PC-9 (cell line): ENCODE results near the gene NDUFS2. TPM values are rescaled to one million over a fixed set of nuclear protein-coding genes. Genes with fewer than 3 reads are reported as not detected.

Experiments
- BruUV-seq: library from RNA; stranded (reverse); fragments of 400-500 nt; replicated peaks from 2 replicates; lab custom pipeline; 2021; lab: Mats Ljungman, UMichigan
- CTCF ChIA-PET: fragments of 300-600 bp; sonication (Branson Sonifier 250); formaldehyde crosslinking; loops from one replicate; lab custom pipeline; 2022; ENCODE audit warnings: antibody characterized with exemption; lab: Charles Lee
- POLR2A ChIA-PET: fragments of 300-600 bp; sonication (Branson Sonifier 250); formaldehyde crosslinking; loops from one replicate; lab custom pipeline; 2022; ENCODE audit warnings: antibody characterized with exemption; ENCODE audit not compliant: unreplicated experiment; lab: Charles Lee
- DNase-seq, 2 experiments: peaks; one replicate each; pipeline versions ENCODE4 v3.0.0 to v3.0.0-alpha.2; 2015 to 2022; ENCODE audit warnings: mixed read lengths in 1 of 2
- H2AFZ ChIP-seq: fragments of 200-600 bp; sonication (generic); 2 replicates; pipeline ENCODE4 v1.8.1; 2017; ENCODE audit warnings: antibody characterized with exemption
- H3F3A ChIP-seq: fragments of 200-600 bp; sonication (generic); 2 replicates; pipeline ENCODE4 v1.8.1; 2017; ENCODE audit warnings: antibody characterized with exemption, mild to moderate bottlenecking, low read depth; ENCODE audit not compliant: insufficient read depth
- H3K27ac ChIP-seq: fragments of 200-600 bp; sonication (generic); 2 replicates; pipeline ENCODE4 v1.6.1; 2016; ENCODE audit warnings: mixed run types
- H3K27me3 ChIP-seq: fragments of 200-600 bp; sonication (generic); 2 replicates; pipeline ENCODE4 v1.6.1; 2016; ENCODE audit warnings: low read depth, mixed run types; ENCODE audit not compliant: insufficient read depth
- H3K36me3 ChIP-seq: fragments of 200-600 bp; sonication (generic); 2 replicates; pipeline ENCODE4 v1.6.1; 2016; ENCODE audit warnings: low read depth, mixed run types
- H3K4me1 ChIP-seq: fragments of 200-600 bp; sonication (generic); replicated peaks from 2 replicates; pipeline ENCODE4 v1.6.1; 2016; ENCODE audit warnings: mixed run types; ENCODE audit not compliant: insufficient read depth
- H3K4me2 ChIP-seq: fragments of 200-600 bp; sonication (generic); 2 replicates; pipeline ENCODE4 v1.6.1; 2017; ENCODE audit warnings: mixed run types
- H3K4me3 ChIP-seq: fragments of 200-600 bp; sonication (generic); 2 replicates; pipeline ENCODE4 v1.6.1; 2016; ENCODE audit warnings: mixed run types
- H3K79me2 ChIP-seq: fragments of 200-600 bp; sonication (generic); 2 replicates; pipeline ENCODE4 v1.6.1; 2017; ENCODE audit warnings: low read depth, mixed run types
- H3K9me2 ChIP-seq: fragments of 200-600 bp; sonication (generic); 2 replicates; pipeline ENCODE4 v1.8.1; 2017; ENCODE audit warnings: mild to moderate bottlenecking; ENCODE audit not compliant: insufficient read depth
- H3K9me3 ChIP-seq: fragments of 200-600 bp; sonication (generic); 2 replicates; pipeline ENCODE4 v1.8.1; 2016; ENCODE audit warnings: low read depth; ENCODE audit not compliant: insufficient read depth
- H4K20me1 ChIP-seq: fragments of 200-600 bp; sonication (generic); 2 replicates; pipeline ENCODE4 v1.8.1; 2017; ENCODE audit not compliant: insufficient read depth
- EZH2 ChIP-seq: fragments of 200-600 bp; sonication (generic); IDR thresholded peaks from 2 replicates; pipeline ENCODE4 v1.8.0; 2017; ENCODE audit warnings: antibody characterized with exemption, low read depth
- intact Hi-C: fragments of 100-400 bp; cut with micrococcal nuclease; formaldehyde crosslinking; loops from one replicate; pipeline ENCODE4 v1.10.0; 2022; ENCODE audit not compliant: unreplicated experiment
- total RNA-seq: library from RNA; stranded (reverse); gene quantifications from 2 replicates; pipeline ENCODE4 v1.2.3, GENCODE V29; 2021
- TF ChIP-seq, protein P1 (sequence below): fragments of 200-600 bp; sonication (generic); conservative IDR thresholded peaks from 2 replicates; pipeline ENCODE4 v1.6.1; 2017; ENCODE audit warnings: mixed run types, antibody characterized with exemption, mild to moderate bottlenecking, moderate library complexity

NDUFS2 gene
- total RNA-seq, 1 experiment from 2014 or later, result 99.5 TPM

GRCh38 chr1:161199506-161200139 lies 2.5 kb upstream of the NDUFS2 start:
- Histone ChIP-seq H3K27ac (no peak overlapping the region), H2AFZ (no peak overlapping the region)
- POLR2A ChIA-PET, result no interaction called here

DNA sequence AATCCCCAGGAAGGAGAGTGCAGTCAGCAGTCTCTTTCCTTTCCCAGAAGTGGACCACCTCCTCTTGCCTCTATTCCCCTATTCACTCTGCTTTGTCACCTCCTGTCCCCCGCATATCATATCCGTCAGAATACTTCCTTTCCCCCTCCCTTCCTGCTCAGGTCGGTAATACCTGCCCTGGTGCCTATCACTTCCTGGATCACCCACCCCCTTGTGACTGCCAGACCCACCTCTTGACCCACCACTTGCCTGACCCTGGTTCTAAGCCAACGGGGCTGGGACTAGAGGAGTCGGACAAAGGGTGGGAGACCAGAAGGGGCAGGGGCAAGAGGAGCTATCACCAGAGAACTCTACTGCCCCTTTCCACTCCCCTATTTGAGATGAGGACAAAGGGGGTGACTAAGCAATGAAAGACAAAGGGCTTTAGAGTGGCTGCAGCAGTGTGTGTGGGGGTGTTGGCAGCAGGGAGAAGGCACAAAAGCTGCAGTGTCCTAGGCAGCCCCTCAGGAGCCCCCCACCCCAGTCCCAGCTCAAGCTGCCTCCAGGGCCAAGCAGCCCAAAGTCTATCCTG lies 1.7 kb upstream of the NDUFS2 start:
- Histone ChIP-seq H3K4me1 (peaks cover 19% of the 10 kb centered on the region), H3K4me3 (no peak overlapping the region), H3K27ac (no peak overlapping the region), H3K4me2 (no peak overlapping the region), H3K9me2 (no peaks in the 10 kb centered on the region), H3K9me3 (no peaks in the 10 kb centered on the region), H2AFZ (no peak overlapping the region), H3K79me2 (peaks cover 29% of the 10 kb centered on the region), H3K27me3 (no peaks in the 10 kb centered on the region), H4K20me1 (no peaks in the 10 kb centered on the region), H3K36me3 (peaks cover 9% of the 10 kb centered on the region), H3F3A (peaks cover 13% of the 10 kb centered on the region; the same call in 1 of the 2 replicates)
- ChIA-PET CTCF (interaction anchor here (0.6 kb wide), 1 partner anchor 179 kb away, joined by 6 read pairs; no protein-coding TSS in a partner anchor), POLR2A (interaction anchor here (0.6 kb wide), 1 partner anchor 910 kb away, joined by 5 read pairs; no protein-coding TSS in a partner anchor)
- TF ChIP-seq EZH2, result no peak
- TF ChIP-seq, protein P1, sequence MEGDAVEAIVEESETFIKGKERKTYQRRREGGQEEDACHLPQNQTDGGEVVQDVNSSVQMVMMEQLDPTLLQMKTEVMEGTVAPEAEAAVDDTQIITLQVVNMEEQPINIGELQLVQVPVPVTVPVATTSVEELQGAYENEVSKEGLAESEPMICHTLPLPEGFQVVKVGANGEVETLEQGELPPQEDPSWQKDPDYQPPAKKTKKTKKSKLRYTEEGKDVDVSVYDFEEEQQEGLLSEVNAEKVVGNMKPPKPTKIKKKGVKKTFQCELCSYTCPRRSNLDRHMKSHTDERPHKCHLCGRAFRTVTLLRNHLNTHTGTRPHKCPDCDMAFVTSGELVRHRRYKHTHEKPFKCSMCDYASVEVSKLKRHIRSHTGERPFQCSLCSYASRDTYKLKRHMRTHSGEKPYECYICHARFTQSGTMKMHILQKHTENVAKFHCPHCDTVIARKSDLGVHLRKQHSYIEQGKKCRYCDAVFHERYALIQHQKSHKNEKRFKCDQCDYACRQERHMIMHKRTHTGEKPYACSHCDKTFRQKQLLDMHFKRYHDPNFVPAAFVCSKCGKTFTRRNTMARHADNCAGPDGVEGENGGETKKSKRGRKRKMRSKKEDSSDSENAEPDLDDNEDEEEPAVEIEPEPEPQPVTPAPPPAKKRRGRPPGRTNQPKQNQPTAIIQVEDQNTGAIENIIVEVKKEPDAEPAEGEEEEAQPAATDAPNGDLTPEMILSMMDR, result no peak
- no TSS peak for BruUV-seq
- intact Hi-C loops, result no loop called here
- DNase-seq, result no peak

More at GRCh38 chr1:161199506-161200139, 2.5 kb upstream of the NDUFS2 start:
- no peak for TF ChIP-seq EZH2
- TF ChIP-seq, protein P1, result no peak
- Histone ChIP-seq H3K9me2 (no peaks in the 10 kb centered on the region), H3K4me3 (no peak overlapping the region), H3K36me3 (peaks cover 9% of the 10 kb centered on the region), H3K27me3 (no peaks in the 10 kb centered on the region), H3K4me1 (peaks cover 19% of the 10 kb centered on the region), H3K4me2 (no peak overlapping the region), H3K79me2 (peaks cover 22% of the 10 kb centered on the region), H3K9me3 (no peaks in the 10 kb centered on the region), H3F3A (peaks cover 13% of the 10 kb centered on the region; the same call in 1 of the 2 replicates), H4K20me1 (no peaks in the 10 kb centered on the region)
- no peak for DNase-seq
- no TSS peak for BruUV-seq
- intact Hi-C loops, result no loop called here
- CTCF ChIA-PET, result no interaction called here

DNA sequence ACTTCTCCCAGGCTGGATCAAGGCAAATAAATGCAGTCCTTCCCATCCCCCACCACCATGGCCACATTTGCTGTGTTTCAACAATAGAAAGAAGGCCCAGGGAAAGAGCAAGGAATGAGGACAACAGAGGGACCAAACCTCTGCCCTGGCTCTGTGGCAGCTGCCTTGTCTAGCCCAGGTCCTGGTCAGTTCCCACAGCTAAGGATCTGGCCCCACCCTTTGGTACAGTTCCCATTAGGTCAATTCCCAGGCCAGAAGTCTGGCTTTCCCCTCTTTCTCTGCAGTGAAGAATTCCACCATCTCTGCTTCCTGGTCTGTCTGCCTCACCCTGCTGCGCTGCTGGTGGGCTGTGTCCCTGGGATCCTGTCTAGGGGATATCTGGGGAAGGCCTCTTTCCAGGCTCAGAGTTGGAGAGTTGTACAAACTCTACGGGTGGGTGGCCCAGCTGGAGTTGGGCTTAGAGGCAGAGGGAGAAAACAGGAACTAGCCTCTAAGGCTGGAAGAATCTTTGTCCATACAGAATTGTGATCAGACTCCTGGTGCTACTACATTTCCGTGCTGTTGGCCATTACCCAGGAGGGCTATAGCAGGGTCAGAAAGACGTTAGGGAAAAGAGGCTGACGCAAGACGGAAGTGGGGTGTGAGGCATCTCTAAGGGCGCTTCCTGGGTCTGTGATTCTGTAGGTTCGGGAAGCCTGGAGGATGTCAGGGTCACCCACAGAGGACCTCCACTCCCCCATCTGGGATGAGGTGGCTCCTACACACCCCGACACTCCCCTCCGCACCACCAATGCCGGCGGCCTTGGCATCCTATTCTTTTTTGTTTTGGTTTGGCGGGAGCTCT lies 953 bp upstream of the NDUFS2 start:
- peak overlapping the region; percentile 78; the same call in 1 of the 2 replicates for H3K27ac ChIP-seq
- H3F3A ChIP-seq, result peaks cover 13% of the 10 kb centered on the region; the same call in 1 of the 2 replicates
- TF ChIP-seq EZH2, result no peak
- TF ChIP-seq, protein P1, result no peak
- no peaks in the 10 kb centered on the region for H3K9me2 ChIP-seq
- H3K4me3 ChIP-seq, result peak overlapping the region; percentile 90
- H3K9me3 ChIP-seq, result no peaks in the 10 kb centered on the region
- peaks cover 19% of the 10 kb centered on the region for H3K4me1 ChIP-seq
- DNase-seq, result no peak
- peaks cover 29% of the 10 kb centered on the region for H3K79me2 ChIP-seq
- TSS peak; percentile 98 for BruUV-seq
- H2AFZ ChIP-seq, result peak overlapping the region; percentile 90
- no peaks in the 10 kb centered on the region for H4K20me1 ChIP-seq
- H3K36me3 ChIP-seq, result peaks cover 14% of the 10 kb centered on the region
- ChIA-PET CTCF (interaction anchor here (0.6 to 1.6 kb wide), 3 partner anchors 24 to 173 kb away, joined by 3 to 8 read pairs (median 3); partner anchors contain the start of gene TOMM40L), POLR2A (interaction anchor here (0.6 kb wide), 2 partner anchors 84 to 911 kb away, joined by 4 to 5 read pairs; partner anchors contain the start of genes NIT1 and PFDN2)
- peak overlapping the region; percentile 79 for H3K4me2 ChIP-seq
- intact Hi-C loops, result no loop called here
- no peaks in the 10 kb centered on the region for H3K27me3 ChIP-seq
